HFFc6 (cell line): ENCODE data around the gene HLA-E. TPM values are rescaled to one million over a fixed set of nuclear protein-coding genes. Genes with fewer than 3 reads are reported as not detected.

Experiments
- DNase-seq: peaks from one replicate; pipeline ENCODE4 v3.0.0-alpha.2; 2018
- H3K27ac Mint-ChIP-seq: 2 replicates; pipeline ENCODE4 v1.8.0; 2020; ENCODE audit warnings: mild to moderate bottlenecking, mixed read lengths
- H3K27me3 Mint-ChIP-seq: 2 replicates; pipeline ENCODE4 v1.8.0; 2021; ENCODE audit warnings: mild to moderate bottlenecking, moderate library complexity, mixed read lengths; ENCODE audit not compliant: insufficient read depth
- H3K36me3 Mint-ChIP-seq: 2 replicates; pipeline ENCODE4 v1.8.0; 2021; ENCODE audit warnings: low read depth, mixed read lengths
- H3K4me1 Mint-ChIP-seq: 2 replicates; pipeline ENCODE4 v1.8.0; 2020; ENCODE audit warnings: low read depth, mixed read lengths
- H3K4me3 Mint-ChIP-seq: 2 replicates; pipeline ENCODE4 v1.8.0; 2020; ENCODE audit warnings: mild to moderate bottlenecking, moderate library complexity, mixed read lengths
- H3K9me3 Mint-ChIP-seq: 2 replicates; pipeline ENCODE4 v1.8.0; 2020; ENCODE audit warnings: mild to moderate bottlenecking, mixed read lengths
- long read RNA-seq: library from polyadenylated mRNA; unstranded; transcript quantifications from one replicate; pipeline ENCODE4 v2.0.0, GENCODE V29; 2019
- total RNA-seq, 6 experiments: library from RNA; stranded (reverse); fragmentation: NEBNext Ultra II Directional; extraction: Animal tissue kit (Norgen Biotek cat#: 25700); gene quantifications; 2 replicates in 1 of 6; 3 replicates in 5 of 6; pipeline ENCODE4 v1.2.3, GENCODE V29; 2021
- TF ChIP-seq, protein P1 (sequence below): fragments of 200-600 bp; sonication (generic); IDR thresholded peaks from 2 replicates; pipeline ENCODE4 v1.5.0; 2021; ENCODE audit warnings: antibody characterized with exemption, mild to moderate bottlenecking

The HLA-E gene
- total RNA-seq: 100 to 1,000 TPM; 122 to 131 (median 126) TPM
- long read RNA-seq, transcript HLA-E-201 (8 exons, 2,601 nt): major isoform, 188 of 249 reads
- long read RNA-seq, partial matches to known transcripts: 38 of 249 reads
- long read RNA-seq, other reads (novel, unspliced or antisense): 23 of 249 reads

DNA sequence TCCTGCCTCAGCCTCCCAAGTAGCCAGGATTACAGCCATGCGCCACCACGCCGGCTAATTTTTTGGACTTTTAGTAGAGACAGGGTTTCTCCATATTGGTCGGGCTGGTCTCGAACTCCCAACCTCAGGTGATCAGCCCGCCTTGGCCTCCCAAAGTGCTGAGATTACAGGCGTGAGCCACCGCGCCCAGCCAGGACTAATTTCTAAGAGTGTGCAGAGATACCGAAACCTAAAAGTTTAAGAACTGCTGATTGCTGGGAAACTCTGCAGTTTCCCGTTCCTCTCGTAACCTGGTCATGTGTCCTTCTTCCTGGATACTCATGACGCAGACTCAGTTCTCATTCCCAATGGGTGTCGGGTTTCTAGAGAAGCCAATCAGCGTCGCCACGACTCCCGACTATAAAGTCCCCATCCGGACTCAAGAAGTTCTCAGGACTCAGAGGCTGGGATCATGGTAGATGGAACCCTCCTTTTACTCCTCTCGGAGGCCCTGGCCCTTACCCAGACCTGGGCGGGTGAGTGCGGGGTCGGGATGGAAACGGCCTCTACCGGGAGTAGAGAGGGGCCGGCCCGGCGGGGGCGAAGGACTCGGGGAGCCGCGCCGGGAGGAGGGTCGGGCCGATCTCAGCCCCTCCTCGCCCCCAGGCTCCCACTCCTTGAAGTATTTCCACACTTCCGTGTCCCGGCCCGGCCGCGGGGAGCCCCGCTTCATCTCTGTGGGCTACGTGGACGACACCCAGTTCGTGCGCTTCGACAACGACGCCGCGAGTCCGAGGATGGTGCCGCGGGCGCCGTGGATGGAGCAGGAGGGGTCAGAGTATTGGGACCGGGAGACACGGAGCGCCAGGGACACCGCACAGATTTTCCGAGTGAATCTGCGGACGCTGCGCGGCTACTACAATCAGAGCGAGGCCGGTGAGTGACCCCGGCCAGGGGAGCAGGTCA is at the start of gene HLA-E:
Gene HLA-E (plus strand): TSS at position 429 of the 945 bp plus-strand sequence. CDS start 23 bp downstream, at position 452.
- Mint-ChIP-seq H3K27ac (peak within 1 kb of the TSS; percentile 95), H3K4me1 (peaks cover 18% of the 10 kb centered on the region), H3K27me3 (peaks cover 3% of the 10 kb centered on the region), H3K36me3 (peaks cover 25% of the 10 kb centered on the region), H3K9me3 (no peaks in the 10 kb centered on the region), H3K4me3 (peak within 1 kb of the TSS; percentile 91)
- DNase-seq: peak; percentile 99
- TF ChIP-seq, protein P1, sequence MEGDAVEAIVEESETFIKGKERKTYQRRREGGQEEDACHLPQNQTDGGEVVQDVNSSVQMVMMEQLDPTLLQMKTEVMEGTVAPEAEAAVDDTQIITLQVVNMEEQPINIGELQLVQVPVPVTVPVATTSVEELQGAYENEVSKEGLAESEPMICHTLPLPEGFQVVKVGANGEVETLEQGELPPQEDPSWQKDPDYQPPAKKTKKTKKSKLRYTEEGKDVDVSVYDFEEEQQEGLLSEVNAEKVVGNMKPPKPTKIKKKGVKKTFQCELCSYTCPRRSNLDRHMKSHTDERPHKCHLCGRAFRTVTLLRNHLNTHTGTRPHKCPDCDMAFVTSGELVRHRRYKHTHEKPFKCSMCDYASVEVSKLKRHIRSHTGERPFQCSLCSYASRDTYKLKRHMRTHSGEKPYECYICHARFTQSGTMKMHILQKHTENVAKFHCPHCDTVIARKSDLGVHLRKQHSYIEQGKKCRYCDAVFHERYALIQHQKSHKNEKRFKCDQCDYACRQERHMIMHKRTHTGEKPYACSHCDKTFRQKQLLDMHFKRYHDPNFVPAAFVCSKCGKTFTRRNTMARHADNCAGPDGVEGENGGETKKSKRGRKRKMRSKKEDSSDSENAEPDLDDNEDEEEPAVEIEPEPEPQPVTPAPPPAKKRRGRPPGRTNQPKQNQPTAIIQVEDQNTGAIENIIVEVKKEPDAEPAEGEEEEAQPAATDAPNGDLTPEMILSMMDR: no peak

DNA sequence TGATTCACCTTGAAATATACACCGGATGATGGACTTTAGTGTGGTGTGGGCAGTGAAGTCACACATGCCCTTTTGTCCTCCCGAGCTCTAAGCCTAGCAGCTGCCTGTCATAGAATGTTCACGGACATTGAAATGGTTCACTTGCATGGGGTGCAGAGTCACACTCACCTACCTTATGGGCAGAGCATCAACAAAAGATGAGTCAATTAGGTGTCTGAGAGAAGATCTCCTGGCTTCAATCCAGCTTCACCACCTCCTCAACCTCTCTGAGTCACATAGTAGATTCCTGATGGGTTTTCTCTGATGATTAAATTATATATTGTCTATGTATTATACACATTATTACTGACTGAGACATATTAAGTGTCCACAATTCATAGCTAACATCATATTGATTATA is 48.1 kb upstream of the HLA-E start:
- H3K9me3 Mint-ChIP-seq: no peaks in the 10 kb centered on the region
- DNase-seq: no peak
- peaks cover 8% of the 10 kb centered on the region for H3K4me1 Mint-ChIP-seq
- peaks cover 38% of the 10 kb centered on the region for H3K27me3 Mint-ChIP-seq
- H3K4me3 Mint-ChIP-seq: no peak overlapping the region
- TF ChIP-seq, protein P1: no peak
- no peaks in the 10 kb centered on the region for H3K36me3 Mint-ChIP-seq
- no peak overlapping the region for H3K27ac Mint-ChIP-seq

DNA sequence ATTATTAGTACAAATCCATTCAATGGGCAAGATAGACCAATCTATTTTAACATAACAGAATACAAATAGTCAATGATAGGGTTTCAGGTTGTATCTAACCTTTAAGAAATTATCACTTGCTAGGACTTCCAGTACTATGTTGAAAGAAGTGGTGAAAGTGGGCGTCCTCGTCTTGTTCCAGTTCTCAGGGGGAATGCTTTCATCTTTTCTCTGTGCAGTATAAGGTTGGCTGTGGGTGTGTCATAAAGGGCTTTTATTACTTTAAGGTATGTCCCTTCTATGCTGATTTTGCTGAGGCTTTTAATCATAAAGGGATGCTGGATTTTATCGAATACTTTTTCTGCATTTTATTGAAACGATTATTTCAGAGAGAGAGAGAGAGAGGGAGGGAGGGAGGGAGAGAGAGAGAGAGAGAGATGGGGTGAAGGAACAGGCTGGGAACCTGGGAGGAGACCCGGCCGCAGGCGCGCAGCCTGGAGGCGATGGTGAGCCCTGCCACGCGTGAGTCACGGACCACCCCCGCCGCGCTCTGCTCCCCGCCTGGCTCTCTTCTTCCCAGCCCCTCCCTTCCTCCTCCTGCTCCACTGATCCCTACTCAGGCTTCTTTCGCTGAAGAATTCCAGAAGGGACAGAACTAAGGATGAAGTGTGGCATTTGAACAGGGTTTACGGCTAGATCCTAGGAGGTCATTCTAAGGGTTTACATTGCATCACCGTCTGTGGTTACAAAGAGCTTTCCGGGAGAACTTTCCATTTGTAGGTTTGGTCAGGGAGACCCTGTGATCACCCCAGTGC is 45.5 kb upstream of the HLA-E start:
- H3K27ac Mint-ChIP-seq: no peak overlapping the region
- no peak for DNase-seq
- H3K36me3 Mint-ChIP-seq: no peaks in the 10 kb centered on the region
- H3K9me3 Mint-ChIP-seq: no peaks in the 10 kb centered on the region
- peaks cover 57% of the 10 kb centered on the region for H3K27me3 Mint-ChIP-seq
- TF ChIP-seq, protein P1: no peak
- H3K4me1 Mint-ChIP-seq: peaks cover 8% of the 10 kb centered on the region
- H3K4me3 Mint-ChIP-seq: no peak overlapping the region

DNA sequence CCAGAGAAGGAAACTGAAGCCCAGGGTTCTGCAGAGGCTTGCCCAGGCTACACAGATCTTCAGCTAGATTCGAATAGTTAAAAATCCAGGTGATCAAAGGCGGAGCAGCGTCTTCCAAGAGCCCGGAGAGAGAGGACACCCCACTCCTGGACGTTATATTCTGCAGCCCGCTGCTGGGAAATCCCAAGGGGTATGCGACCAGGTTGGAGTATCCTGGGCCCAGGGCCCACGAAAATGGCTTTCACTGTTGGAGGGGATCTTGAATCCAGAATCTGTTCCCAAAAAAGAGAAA is 44.9 kb upstream of the HLA-E start:
- H3K36me3 Mint-ChIP-seq: no peaks in the 10 kb centered on the region
- H3K4me3 Mint-ChIP-seq: no peak overlapping the region
- H3K4me1 Mint-ChIP-seq: peaks cover 8% of the 10 kb centered on the region
- TF ChIP-seq, protein P1: no peak
- DNase-seq: no peak
- no peaks in the 10 kb centered on the region for H3K9me3 Mint-ChIP-seq
- peaks cover 62% of the 10 kb centered on the region for H3K27me3 Mint-ChIP-seq
- H3K27ac Mint-ChIP-seq: no peak overlapping the region

DNA sequence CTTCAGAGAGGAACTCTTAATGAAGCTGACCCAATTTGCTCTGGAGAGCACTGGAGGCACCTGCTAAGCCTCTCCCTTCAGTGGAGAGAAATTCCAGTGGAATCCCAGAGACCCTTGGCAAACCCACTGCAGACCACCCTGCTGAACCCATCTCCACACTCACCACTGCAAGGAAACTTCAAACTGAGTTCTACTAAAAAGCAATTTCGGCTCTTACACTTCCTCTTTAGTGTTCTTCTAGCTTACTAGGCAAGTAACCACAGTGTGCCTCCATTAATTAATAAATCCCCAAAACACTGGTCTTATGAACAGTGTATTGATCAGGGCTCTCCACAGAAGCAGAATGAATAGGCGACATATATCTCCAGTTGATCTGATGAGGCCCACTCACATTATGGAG is 43.0 kb upstream of the HLA-E start:
- TF ChIP-seq, protein P1: no peak
- no peak overlapping the region for H3K4me3 Mint-ChIP-seq
- no peak for DNase-seq
- H3K4me1 Mint-ChIP-seq: peaks cover 16% of the 10 kb centered on the region
- H3K9me3 Mint-ChIP-seq: no peaks in the 10 kb centered on the region
- H3K27ac Mint-ChIP-seq: no peak overlapping the region
- H3K27me3 Mint-ChIP-seq: peaks cover 63% of the 10 kb centered on the region
- H3K36me3 Mint-ChIP-seq: no peaks in the 10 kb centered on the region
